Epithelial cell of proximal tubule (primary cell): ENCODE data around the gene FADD. TPM values are rescaled to one million over a fixed set of nuclear protein-coding genes. Genes with fewer than 3 reads are reported as not detected.

ENCODE experiments used
- DNase-seq: peaks from one replicate; pipeline ENCODE4 v3.0.0-alpha.2; 2011; ENCODE audit warnings: low read depth
- H3K4me3 ChIP-seq: 2 replicates; pipeline ENCODE4 v1.5.1; 2011; ENCODE audit warnings: low read depth, mild to moderate bottlenecking, low read length
- CTCF ChIP-seq: conservative IDR thresholded peaks from 2 replicates; pipeline ENCODE4 v1.5.1; 2012; ENCODE audit warnings: low read depth, mild to moderate bottlenecking, low read length
- total RNA-seq: library from RNA; depleted of rRNA; stranded (reverse); fragments of >200 nt; gene quantifications from 2 replicates; pipeline ENCODE4 v1.2.3, GENCODE V29; 2015

FADD gene
- total RNA-seq, 1 donor from 2014 or later = 39.7 TPM

GRCh38 chr11:70170596-70171210 is 32.4 kb upstream of the FADD start:
- no peak for DNase-seq
- TF ChIP-seq CTCF = no peak
- H3K4me3 ChIP-seq = no peak overlapping the region

- no peak overlapping the region for H3K4me3 ChIP-seq
- no peak for TF ChIP-seq CTCF
- no peak for DNase-seq
Observed at GRCh38 chr11:70173018-70173417, 30.1 kb upstream of the FADD start.

- TF ChIP-seq CTCF = no peak
- H3K4me3 ChIP-seq = no peak overlapping the region
- DNase-seq = no peak
Observed at GRCh38 chr11:70174547-70175235, 28.4 kb upstream of the FADD start.

- H3K4me3 ChIP-seq = no peak overlapping the region
- no peak for TF ChIP-seq CTCF
- DNase-seq = no peak
Observed at GRCh38 chr11:70175236-70175698, 27.8 kb upstream of the FADD start.

- DNase-seq = no peak
- no peak overlapping the region for H3K4me3 ChIP-seq
- TF ChIP-seq CTCF = peak; percentile 51
Observed at GRCh38 chr11:70176940-70177689, 26.0 kb upstream of the FADD start.

GRCh38 chr11:70180906-70181305 is 22.2 kb upstream of the FADD start:
- DNase-seq = no peak
- TF ChIP-seq CTCF = no peak
- H3K4me3 ChIP-seq = no peak overlapping the region
